B cell (primary cell): ENCODE results near the gene NOTUM. TPM values are rescaled to one million over a fixed set of nuclear protein-coding genes. Genes with fewer than 3 reads are reported as not detected.

ENCODE experiments used
- ATAC-seq: fragments of 200-7000 bp; cut with Tn5 transposase; one replicate; pipeline ENCODE4 v1.10.0; 2021; ENCODE audit warnings: low read depth, mild to moderate bottlenecking, moderate number of reproducible peaks, moderate library complexity
- CTCF ChIA-PET: fragments of 350-600 bp; sonication (Branson Sonifier 250); formaldehyde crosslinking; loops from one replicate; lab custom pipeline; 2021; ENCODE audit warnings: antibody characterized with exemption, inconsistent platforms; lab: Charles Lee
- POLR2A ChIA-PET: fragments of 350-600 bp; sonication (Branson Sonifier 250); formaldehyde crosslinking; loops from one replicate; lab custom pipeline; 2021; ENCODE audit warnings: antibody characterized with exemption; lab: Charles Lee
- DNase-seq: peaks from one replicate; pipeline ENCODE4 v3.0.0; 2013
- H2AFZ ChIP-seq: 2 replicates; pipeline ENCODE4 v1.6.1; 2012; ENCODE audit warnings: mild to moderate bottlenecking, low read depth, low read length; ENCODE audit not compliant: insufficient read depth, poor library complexity, severe bottlenecking
- H3K27ac ChIP-seq, 2 donors: 1 replicate in 1 of 2; 2 replicates in 1 of 2; pipeline ENCODE4 v1.5.1; 2012 to 2013; ENCODE audit warnings: low read length in 2 of 2, mild to moderate bottlenecking in 2 of 2, moderate library complexity in 1 of 2
- H3K27me3 ChIP-seq, 4 experiments: fragments of 200-600 bp in 1 of 4; sonication (generic) in 1 of 4; replicated peaks in 1 of 4; 1 replicate in 2 of 4; 2 replicates in 2 of 4; pipeline versions ENCODE4 v1.6.1 to v1.7.0; 2013 to 2016; ENCODE audit warnings: low read length in 3 of 4, mild to moderate bottlenecking in 2 of 4, mixed read lengths in 1 of 4, moderate library complexity in 1 of 4; ENCODE audit not compliant: insufficient read depth in 4 of 4, control insufficient read depth in 3 of 4; ENCODE audit errors: control extremely low read depth in 1 of 4
- H3K36me3 ChIP-seq, 2 experiments: replicated peaks in 1 of 2; 1 replicate in 1 of 2; 2 replicates in 1 of 2; pipeline versions ENCODE4 v1.6.1 to v1.7.1; 2013; ENCODE audit warnings: low read length in 1 of 2; ENCODE audit not compliant: insufficient read depth in 2 of 2, control insufficient read depth in 1 of 2; ENCODE audit errors: control extremely low read depth in 1 of 2, extremely low read depth in 1 of 2
- H3K4me1 ChIP-seq, 2 donors: fragments of 200-600 bp in 1 of 2; sonication (generic) in 1 of 2; 1 replicate in 1 of 2; 2 replicates in 1 of 2; pipeline versions ENCODE4 v1.5.1 to v1.6.1; 2013 to 2017; ENCODE audit warnings: low read length in 2 of 2; ENCODE audit not compliant: control insufficient read depth in 2 of 2, insufficient read depth in 2 of 2
- H3K4me2 ChIP-seq: replicated peaks from 2 replicates; pipeline ENCODE3; 2012; ENCODE audit warnings: mild to moderate bottlenecking, low read depth, low read length; ENCODE audit not compliant: poor library complexity, severe bottlenecking
- H3K4me3 ChIP-seq, 5 experiments: fragments of 200-600 bp in 1 of 5; sonication (generic) in 1 of 5; 1 replicate in 3 of 5; 2 replicates in 2 of 5; pipeline versions ENCODE4 v1.5.1 to v1.7.0; 2011 to 2016; ENCODE audit warnings: low read length in 4 of 5, mild to moderate bottlenecking in 4 of 5, low read depth in 2 of 5, control low read depth in 1 of 5, moderate library complexity in 1 of 5; ENCODE audit not compliant: insufficient read depth in 1 of 5; ENCODE audit errors: control extremely low read depth in 1 of 5, extremely low read depth in 1 of 5
- H3K79me2 ChIP-seq: fragments of 200-600 bp; sonication (generic); one replicate; pipeline ENCODE4 v1.6.0; 2016; ENCODE audit warnings: low read length; ENCODE audit not compliant: control insufficient read depth, insufficient read depth
- H3K9ac ChIP-seq: fragments of 200-600 bp; sonication (generic); 2 replicates; pipeline ENCODE4 v1.6.1; 2017; ENCODE audit warnings: mild to moderate bottlenecking, low read length, moderate library complexity
- H3K9me3 ChIP-seq, 3 donors: one replicate each; pipeline versions ENCODE4 v1.6.1 to v1.7.1; 2013; ENCODE audit warnings: low read length in 2 of 3; ENCODE audit not compliant: control insufficient read depth in 2 of 3, insufficient read depth in 1 of 3; ENCODE audit errors: control extremely low read depth in 1 of 3
- H4K20me1 ChIP-seq: 2 replicates; pipeline ENCODE4 v1.6.0; 2012; ENCODE audit warnings: mild to moderate bottlenecking, low read length; ENCODE audit not compliant: insufficient read depth, control insufficient read depth, poor library complexity, severe bottlenecking
- H3K27ac Mint-ChIP-seq: one replicate; pipeline ENCODE4 v1.8.0; 2021; ENCODE audit warnings: mixed read lengths
- H3K27me3 Mint-ChIP-seq: one replicate; pipeline ENCODE4 v1.8.0; 2021; ENCODE audit warnings: mixed read lengths
- H3K4me1 Mint-ChIP-seq: one replicate; pipeline ENCODE4 v1.8.0; 2021; ENCODE audit warnings: mixed read lengths
- H3K4me3 Mint-ChIP-seq: one replicate; pipeline ENCODE4 v1.8.0; 2021; ENCODE audit warnings: mixed read lengths
- H3K9me3 Mint-ChIP-seq: one replicate; pipeline ENCODE4 v1.8.0; 2022; ENCODE audit warnings: mixed read lengths; ENCODE audit not compliant: insufficient read depth
- CTCF ChIP-seq: fragments of 200-600 bp; IDR thresholded peaks from one replicate; pipeline ENCODE4 v1.8.0; 2022; ENCODE audit warnings: antibody characterized with exemption, mild to moderate bottlenecking
- EZH2 ChIP-seq: IDR thresholded peaks from 2 replicates; pipeline ENCODE4 v1.6.1; 2012; ENCODE audit warnings: borderline replicate concordance, low read depth, mild to moderate bottlenecking, moderate library complexity, low read length; ENCODE audit not compliant: insufficient read depth, poor library complexity, severe bottlenecking
- WGBS: methylation state at CpG from one replicate; pipeline ENCODE4 v1.1.5; 2013; ENCODE audit warnings: missing lambda C conversion rate; ENCODE audit not compliant: insufficient coverage; 5-methylcytosine and 5-hydroxymethylcytosine counted together
- intact Hi-C: fragments of 100-400 bp; cut with micrococcal nuclease; formaldehyde crosslinking; loops from one replicate; pipeline ENCODE4 v1.10.0; 2022
- polyA plus RNA-seq: library from polyadenylated mRNA; depleted of rRNA; stranded (reverse); fragments of >200 nt; gene quantifications from 2 replicates; pipeline ENCODE4 v1.2.3, GENCODE V29; 2012
- total RNA-seq, 2 donors: library from RNA; stranded (reverse); fragments of 120-200 nt in 1 of 2; gene quantifications; 1 replicate in 1 of 2; 2 replicates in 1 of 2; pipeline versions ENCODE4 v1.2.3 to v1.2.4, GENCODE V29; 2013 to 2022

The NOTUM gene
- total and polyA plus RNA-seq, 2 donors (not counting 1 experiment from before 2014, with no cell fraction given) = not detected

GRCh38 chr17:81980707-81981343 is 19.8 kb upstream of the NOTUM start:
- peaks cover 25 to 36% of the 10 kb centered on the region in 2 donors for H3K4me1 ChIP-seq
- H3K4me1 Mint-ChIP-seq = peaks cover 37% of the 10 kb centered on the region
- WGBS = 28% methylated on average over 6 of the region's 9 CpGs

More at GRCh38 chr17:81980707-81981343, 19.8 kb upstream of the NOTUM start:
- Histone ChIP-seq H3K79me2 (peaks cover 44% of the 10 kb centered on the region), H2AFZ (no peak overlapping the region), H3K4me3 (no peak overlapping the region), H3K36me3 (peaks cover 0 to 16% of the 10 kb centered on the region in 2 experiments), H3K9ac (no peak overlapping the region), H3K27me3 (no peaks in the 10 kb centered on the region), H4K20me1 (peaks cover 14% of the 10 kb centered on the region), H3K4me2 (peak overlapping the region; percentile 25), H3K27ac (no peak overlapping the region), H3K9me3 (peaks cover 0 to 7% (median 0%) of the 10 kb centered on the region in 3 donors)
- intact Hi-C loops = no loop called here
- Mint-ChIP-seq H3K27me3 (no peaks in the 10 kb centered on the region), H3K27ac (no peak overlapping the region), H3K9me3 (no peaks in the 10 kb centered on the region), H3K4me3 (no peak overlapping the region)
- TF ChIP-seq EZH2 (no peak), CTCF (no peak)
- DNase-seq (no peak), ATAC-seq (no peak)
- ChIA-PET POLR2A (interaction anchor here (1.0 kb wide), 1 partner anchor 14 kb away, joined by 3 read pairs; no protein-coding TSS in a partner anchor), CTCF (no interaction called here)
